ENCODE data around the gene LDB3. TPM values are rescaled to one million over a fixed set of nuclear protein-coding genes. Genes with fewer than 3 reads are reported as not detected.
A peak's percentile ranks its signal among the peaks of the same experiment; 100 is the strongest.

Gene LDB3
- total and polyA plus RNA-seq, 2 of the 4 experiments (the other 2 are of a cell fraction): 0.36 to 2.6 TPM

DNA sequence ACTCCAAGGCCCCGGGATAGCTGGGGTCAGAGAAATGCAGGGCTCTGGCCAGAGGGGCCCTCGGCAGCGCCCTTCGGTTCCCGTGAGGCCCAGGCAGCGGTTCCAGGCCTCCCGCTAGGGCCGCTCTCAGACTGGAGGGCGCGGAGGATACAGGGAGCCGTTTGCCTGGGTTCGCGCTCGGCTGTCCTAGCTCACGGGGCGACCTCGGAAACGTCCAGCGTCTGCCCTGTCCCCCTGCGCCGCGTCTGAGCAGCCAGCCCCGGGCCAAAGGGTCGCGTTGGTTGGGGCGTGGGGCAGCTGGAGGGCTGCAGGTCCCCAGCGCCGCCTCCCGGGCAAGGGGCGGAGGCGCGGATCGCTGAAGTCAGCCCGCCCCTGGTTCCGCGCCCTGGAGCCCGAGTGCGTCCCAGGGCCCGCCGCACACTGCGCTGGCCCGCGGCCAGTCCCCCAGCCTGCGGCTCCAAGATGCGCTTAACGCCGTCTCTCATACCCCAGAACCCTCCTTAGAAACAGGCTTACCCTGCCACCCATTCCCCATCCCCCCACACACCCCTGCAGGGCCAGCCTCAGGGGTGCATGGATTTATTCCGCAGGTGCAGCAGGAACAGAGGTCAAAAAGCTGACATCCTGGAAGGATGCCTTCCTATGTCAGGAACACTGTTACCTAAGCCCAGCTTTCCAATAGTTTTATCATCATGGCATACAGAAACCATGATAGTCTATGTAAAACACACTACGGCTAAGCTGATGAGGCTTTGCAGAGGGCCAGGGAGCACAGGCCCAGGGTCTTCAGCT lies 36.1 kb upstream of the LDB3 start (continued):
- TF ChIP-seq RFX5 (IDR thresholded peaks at IDR 0.05; ENCODE audit: low read depth, low read length): no peak
- TF ChIP-seq POLR2A (IDR thresholded peaks at IDR 0.05; ENCODE audit: low read depth, low read length): no peak

DNA sequence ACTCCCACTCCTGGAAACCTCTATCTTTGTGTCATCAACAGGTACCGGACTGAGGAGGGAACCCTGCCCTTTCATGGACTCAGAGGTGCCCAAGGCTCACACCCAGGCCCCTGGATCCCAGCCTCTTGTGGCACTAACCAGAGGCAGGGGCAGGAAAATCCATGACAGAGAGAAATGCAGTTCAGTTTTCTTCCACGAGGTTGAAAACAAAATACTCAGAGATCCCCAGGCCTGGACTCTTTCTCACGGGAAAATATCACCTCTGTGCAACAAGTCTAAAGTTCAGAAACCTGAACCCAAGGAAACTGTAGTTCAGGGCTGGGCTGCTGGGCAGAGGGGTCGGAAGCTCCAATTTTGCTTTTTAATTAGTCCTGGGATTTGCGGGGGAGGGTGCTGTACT lies 35.4 kb upstream of the LDB3 start:
- dilution Hi-C loops (cut with HindIII; ENCODE audit: low sequenced_read_pairs, unreplicated experiment): no loop called here

More for the DNA sequence above, 35.4 kb upstream of the LDB3 start:
- Histone ChIP-seq H3K4ac (ENCODE audit: low read depth, low read length) (no peak overlapping the region), H3K9me3 (ENCODE audit: control insufficient read depth, insufficient read depth, low read length) (no peaks in the 10 kb centered on the region), H3K36me3 (ENCODE audit: control insufficient read depth, insufficient read depth, low read length) (no peaks in the 10 kb centered on the region), H2BK20ac (ENCODE audit: low read depth, low read length) (no peak overlapping the region), H2AFZ (replicated peaks; ENCODE audit: low read length, poor library complexity) (no peak overlapping the region), H4K5ac (ENCODE audit: low read depth, low read length) (no peak overlapping the region), H3K4me3 (ENCODE audit: insufficient read depth, low read depth, low read length) (no peak overlapping the region), H3K9ac (ENCODE audit: low read depth, low read length) (no peak overlapping the region), H2BK120ac (ENCODE audit: low read depth, low read length) (no peak overlapping the region), H2AK9ac (replicated peaks; ENCODE audit: low read depth, low read length, poor library complexity) (no peak overlapping the region), H4K8ac (ENCODE audit: low read depth in 2 of 2, low read length in 2 of 2) (no peak overlapping the region), H2BK15ac (ENCODE audit: low read depth, low read length) (no peak overlapping the region), H2BK5ac (ENCODE audit: low read depth, low read length, poor library complexity, severe bottlenecking) (no peak overlapping the region), H3K23ac (ENCODE audit: low read depth, low read length) (no peak overlapping the region), H4K20me1 (ENCODE audit: insufficient read depth, low read length) (no peaks in the 10 kb centered on the region), H3K4me1 (ENCODE audit: control insufficient read depth, insufficient read depth, low read length) (peaks cover 12% of the 10 kb centered on the region), H3K27ac (ENCODE audit: insufficient read depth, low read length) (no peak overlapping the region), H2AK5ac (ENCODE audit: low read depth, low read length) (0 out of 2 replicates have a peak overlapping the region, but pooled peaks have one; percentile 14), H3K27me3 (ENCODE audit: control insufficient read depth, insufficient read depth, low read length) (no peaks in the 10 kb centered on the region), H3K9me1 (ENCODE audit: insufficient read depth, low read length) (no peaks in the 10 kb centered on the region; the same call in 1 of the 2 replicates), H3K14ac (replicated peaks; ENCODE audit: low read depth, low read length) (no peak overlapping the region), H3K4me2 (ENCODE audit: low read depth, low read length) (no peak overlapping the region), H3K56ac (ENCODE audit: extremely low read depth, insufficient read depth, low read length) (no peak overlapping the region), H3K18ac (ENCODE audit: low read depth, low read length) (no peak overlapping the region), H3K79me1 (ENCODE audit: low read depth in 1 of 2, low read length in 2 of 2) (no peaks in the 10 kb centered on the region), H4K91ac (ENCODE audit: insufficient read depth, low read depth, low read length) (no peak overlapping the region)
- BruUV-seq (replicated peaks): no TSS peak
- ChIA-PET CTCF (interaction anchor here (0.7 kb wide), 1 partner anchor 23 kb away, joined by 3 read pairs; no protein-coding TSS in a partner anchor), POLR2A (ENCODE audit: unreplicated experiment) (no interaction called here)
- in situ Hi-C loops (cut with MboI; ENCODE audit: low sequenced_read_pairs): no loop called here
- DNase-seq: no peak
- 83% methylated on average over 1 of the region's 5 CpGs; no CpG with 5 or more reads in 1 of the 2 experiments for WGBS, 2 experiments (ENCODE audit: extremely low coverage in 2 of 2, insufficient read length in 1 of 2)
- intact Hi-C loops (cut with micrococcal nuclease): no loop called here
- TF ChIP-seq MXI1 (IDR thresholded peaks at IDR 0.05; ENCODE audit: borderline replicate concordance, low read depth, low read length): no peak
- no peak for TF ChIP-seq RAD21 (IDR thresholded peaks at IDR 0.05; ENCODE audit: low read length)
- no peak for TF ChIP-seq CEBPB (IDR thresholded peaks at IDR 0.05; ENCODE audit: low read depth, low read length)
- no peak for TF ChIP-seq POLR2A (IDR thresholded peaks at IDR 0.05; ENCODE audit: low read depth, low read length)
- TF ChIP-seq BHLHE40 (IDR thresholded peaks at IDR 0.05; ENCODE audit: low read depth, low read length): no peak
- no peak for TF ChIP-seq RFX5 (IDR thresholded peaks at IDR 0.05; ENCODE audit: low read depth, low read length)
- TF ChIP-seq, protein P1, sequence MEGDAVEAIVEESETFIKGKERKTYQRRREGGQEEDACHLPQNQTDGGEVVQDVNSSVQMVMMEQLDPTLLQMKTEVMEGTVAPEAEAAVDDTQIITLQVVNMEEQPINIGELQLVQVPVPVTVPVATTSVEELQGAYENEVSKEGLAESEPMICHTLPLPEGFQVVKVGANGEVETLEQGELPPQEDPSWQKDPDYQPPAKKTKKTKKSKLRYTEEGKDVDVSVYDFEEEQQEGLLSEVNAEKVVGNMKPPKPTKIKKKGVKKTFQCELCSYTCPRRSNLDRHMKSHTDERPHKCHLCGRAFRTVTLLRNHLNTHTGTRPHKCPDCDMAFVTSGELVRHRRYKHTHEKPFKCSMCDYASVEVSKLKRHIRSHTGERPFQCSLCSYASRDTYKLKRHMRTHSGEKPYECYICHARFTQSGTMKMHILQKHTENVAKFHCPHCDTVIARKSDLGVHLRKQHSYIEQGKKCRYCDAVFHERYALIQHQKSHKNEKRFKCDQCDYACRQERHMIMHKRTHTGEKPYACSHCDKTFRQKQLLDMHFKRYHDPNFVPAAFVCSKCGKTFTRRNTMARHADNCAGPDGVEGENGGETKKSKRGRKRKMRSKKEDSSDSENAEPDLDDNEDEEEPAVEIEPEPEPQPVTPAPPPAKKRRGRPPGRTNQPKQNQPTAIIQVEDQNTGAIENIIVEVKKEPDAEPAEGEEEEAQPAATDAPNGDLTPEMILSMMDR (conservative IDR thresholded peaks at IDR 0.05; ENCODE audit: low read depth, low read length): no peak
- ATAC-seq (ENCODE audit: low read depth): no peak

Data from IMR-90 (cell line).